ENCODE results near the gene FHL2. TPM values are rescaled to one million over a fixed set of nuclear protein-coding genes. Genes with fewer than 3 reads are reported as not detected.
"Not testable (repeated sequence)": the region's sequence is repeated elsewhere in the genome, so short reads cannot be mapped to it uniquely, and the experiment has no call there.

Gene FHL2
- total RNA-seq, 4 donors from 2014 or later: 56.1 to 140 (median 89.2) TPM

GRCh38 chr2:105426626-105427292 is 27.9 kb upstream of the FHL2 start:
- no peak for DNase-seq
- no peaks in the 10 kb centered on the region for H3K36me3 ChIP-seq
- H3K9me3 ChIP-seq: no peaks in the 10 kb centered on the region
- in situ Hi-C loops (cut with MboI; ENCODE audit: low pct_ligation_motif_present in 1 of 4, low pct_unique_long_range_greater_than_20kb in 1 of 4, low sequenced_read_pairs in 3 of 4): no loop called here
- no peak overlapping the region for H3K27ac ChIP-seq
- WGBS, 2 donors (ENCODE audit: low coverage in 1 of 2): 51 to 69% methylated on average over 8 to 9 of the region's 9 CpGs
- H3K4me3 ChIP-seq: no peak overlapping the region
- intact Hi-C loops (cut with DNase I; ENCODE audit: low total_unique reads): no loop called here
- peaks cover 0 to 8% (median 0%) of the 10 kb centered on the region in 4 donors for H3K4me1 ChIP-seq
- TF ChIP-seq CTCF (IDR thresholded peaks at IDR 0.05) (no peak), POLR2A (IDR thresholded peaks at IDR 0.05) (no peak), EP300 (IDR thresholded peaks at IDR 0.05; ENCODE audit: low read depth) (no peak), POLR2AphosphoS5 (IDR thresholded peaks at IDR 0.05) (no peak)
- H3K27me3 ChIP-seq: no peaks in the 10 kb centered on the region

- no peak overlapping the region for H3K27ac ChIP-seq
- H3K36me3 ChIP-seq: no peaks in the 10 kb centered on the region
- 13 to 46% methylated on average over 2 to 6 of the region's 6 CpGs for WGBS, 2 donors (ENCODE audit: low coverage in 1 of 2)
- H3K27me3 ChIP-seq: no peaks in the 10 kb centered on the region
- H3K9me3 ChIP-seq: no peaks in the 10 kb centered on the region
- in situ Hi-C loops (cut with MboI; ENCODE audit: low pct_ligation_motif_present in 1 of 4, low pct_unique_long_range_greater_than_20kb in 1 of 4, low sequenced_read_pairs in 3 of 4) (no loop called here), intact Hi-C loops (cut with DNase I; ENCODE audit: low total_unique reads) (no loop called here)
- TF ChIP-seq POLR2AphosphoS5 (IDR thresholded peaks at IDR 0.05) (no peak), EP300 (IDR thresholded peaks at IDR 0.05; ENCODE audit: low read depth) (no peak), POLR2A (IDR thresholded peaks at IDR 0.05) (no peak), CTCF (IDR thresholded peaks at IDR 0.05) (no peak)
- H3K4me3 ChIP-seq: no peak overlapping the region
- no peak for DNase-seq
- peaks cover 0 to 8% (median 0%) of the 10 kb centered on the region in 4 donors for H3K4me1 ChIP-seq
Measured at GRCh38 chr2:105425936-105426625, 27.2 kb upstream of the FHL2 start.

GRCh38 chr2:105424836-105425235 is 26.0 kb upstream of the FHL2 start:
- WGBS, 2 donors (ENCODE audit: low coverage in 1 of 2): 91% methylated on average over 3 of the region's 3 CpGs; no CpG with 5 or more reads in 1 of the 2 donors
- H3K27ac ChIP-seq; H3K4me1 ChIP-seq; H3K4me3 ChIP-seq; DNase-seq; in situ Hi-C loops (cut with MboI; ENCODE audit: low pct_ligation_motif_present in 1 of 4, low pct_unique_long_range_greater_than_20kb in 1 of 4, low sequenced_read_pairs in 3 of 4); H3K36me3 ChIP-seq; intact Hi-C loops (cut with DNase I; ENCODE audit: low total_unique reads); H3K27me3 ChIP-seq; H3K9me3 ChIP-seq: not testable (repeated sequence)

GRCh38 chr2:105422801-105423200 is 23.9 kb upstream of the FHL2 start:
- in situ Hi-C loops (cut with MboI; ENCODE audit: low pct_ligation_motif_present in 1 of 4, low pct_unique_long_range_greater_than_20kb in 1 of 4, low sequenced_read_pairs in 3 of 4): no loop called here
- no peak for DNase-seq
- Histone ChIP-seq H3K9me3 (no peaks in the 10 kb centered on the region), H3K27ac (no peak overlapping the region), H3K36me3 (no peaks in the 10 kb centered on the region), H3K4me3 (no peak overlapping the region), H3K27me3 (no peaks in the 10 kb centered on the region), H3K4me1 (peaks cover 0 to 8% (median 0%) of the 10 kb centered on the region in 4 donors)
- TF ChIP-seq CTCF (IDR thresholded peaks at IDR 0.05): no peak
- no peak for TF ChIP-seq POLR2AphosphoS5 (IDR thresholded peaks at IDR 0.05)
- TF ChIP-seq EP300 (IDR thresholded peaks at IDR 0.05; ENCODE audit: low read depth): no peak
- TF ChIP-seq POLR2A (IDR thresholded peaks at IDR 0.05): no peak
- intact Hi-C loops (cut with DNase I; ENCODE audit: low total_unique reads): no loop called here
- 83 to 87% methylated on average over 4 to 5 of the region's 5 CpGs for WGBS, 2 donors (ENCODE audit: low coverage in 1 of 2)
